Superior temporal gyrus (tissue), 1 donor: ENCODE results near the gene TFDP2.
"Not testable (repeated sequence)": the region's sequence is repeated elsewhere in the genome, so short reads cannot be mapped to it uniquely, and the experiment has no call there.

Experiments
- DNase-seq: peaks from one replicate; pipeline ENCODE4 v3.0.0-alpha.2; 2016; ENCODE audit errors: extremely low spot score

TFDP2 gene

DNA sequence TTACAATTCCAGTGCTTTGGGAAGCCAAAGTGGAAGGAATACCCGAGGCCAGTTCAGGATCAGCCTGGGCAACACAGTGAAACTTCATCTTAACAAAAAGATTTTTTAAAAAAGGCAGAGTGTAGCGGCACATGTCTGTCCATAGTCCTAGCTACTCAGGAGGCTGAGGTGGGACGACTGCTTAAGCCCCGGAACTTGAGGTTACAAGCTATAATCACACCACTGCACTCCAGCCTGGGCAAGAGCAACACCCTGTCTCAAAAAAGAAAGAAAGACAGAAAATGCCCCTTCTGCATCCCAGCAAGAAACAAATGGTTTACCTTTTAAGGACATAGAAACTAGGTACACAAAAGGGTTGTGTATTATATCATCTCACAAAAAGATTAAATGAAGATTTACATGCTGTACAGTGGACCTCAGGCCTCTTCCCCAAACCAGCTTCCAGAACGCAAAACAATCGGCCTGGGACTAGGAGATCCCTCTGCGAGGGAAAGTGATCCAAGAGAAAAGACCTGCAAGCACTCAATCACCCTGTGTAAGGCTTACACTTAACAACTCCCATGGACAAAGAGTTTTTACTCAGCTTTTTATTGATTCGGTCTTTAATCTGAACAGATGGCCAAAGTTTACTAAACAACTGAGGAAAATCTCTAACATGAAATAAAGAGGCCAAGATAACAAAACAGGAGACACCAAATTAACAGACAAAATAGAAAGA, 21.2 kb downstream of the TFDP2 start:
- no peak for DNase-seq

GRCh38 chr3:142124243-142124642, 25.1 kb downstream of the TFDP2 start:
- DNase-seq: no peak

DNA sequence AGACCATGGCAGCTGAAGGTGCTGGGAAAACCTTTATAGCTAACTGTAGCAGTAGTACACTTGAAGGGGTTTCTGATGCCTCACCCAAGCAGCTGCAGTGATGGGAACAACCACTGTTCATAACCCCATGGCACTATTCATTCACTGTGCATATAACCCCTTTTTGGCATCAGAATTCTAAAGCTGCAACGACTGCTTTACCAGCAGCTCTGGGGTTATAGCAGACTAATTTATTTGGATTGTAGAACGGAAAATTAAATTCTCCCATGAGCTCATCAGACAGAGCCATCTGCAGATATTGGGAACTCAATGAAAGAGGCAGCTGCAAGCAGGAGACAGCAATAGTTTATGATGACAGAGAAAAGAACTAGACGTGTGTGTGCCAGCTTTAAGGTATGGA, 28.6 kb downstream of the TFDP2 start:
- no peak for DNase-seq

DNA sequence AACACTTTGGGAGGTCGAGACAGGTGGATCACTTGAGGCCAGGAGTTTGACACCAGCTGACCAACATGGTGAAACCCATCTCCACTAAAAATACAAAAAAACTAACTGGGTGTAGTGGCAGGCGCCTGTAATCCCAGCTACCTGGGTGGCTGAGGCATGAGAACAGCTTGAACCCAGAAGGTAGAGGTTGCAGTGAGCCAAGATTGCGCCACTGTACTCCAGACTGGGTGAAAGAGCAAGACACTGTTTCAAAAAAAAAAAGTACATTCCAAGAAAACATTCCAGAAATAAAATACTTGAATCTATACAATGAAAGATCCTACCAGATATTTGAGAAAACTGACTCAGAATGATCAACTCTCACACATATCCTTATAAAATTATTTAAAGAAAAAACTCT, 30.4 kb downstream of the TFDP2 start:
- no peak for DNase-seq

DNA sequence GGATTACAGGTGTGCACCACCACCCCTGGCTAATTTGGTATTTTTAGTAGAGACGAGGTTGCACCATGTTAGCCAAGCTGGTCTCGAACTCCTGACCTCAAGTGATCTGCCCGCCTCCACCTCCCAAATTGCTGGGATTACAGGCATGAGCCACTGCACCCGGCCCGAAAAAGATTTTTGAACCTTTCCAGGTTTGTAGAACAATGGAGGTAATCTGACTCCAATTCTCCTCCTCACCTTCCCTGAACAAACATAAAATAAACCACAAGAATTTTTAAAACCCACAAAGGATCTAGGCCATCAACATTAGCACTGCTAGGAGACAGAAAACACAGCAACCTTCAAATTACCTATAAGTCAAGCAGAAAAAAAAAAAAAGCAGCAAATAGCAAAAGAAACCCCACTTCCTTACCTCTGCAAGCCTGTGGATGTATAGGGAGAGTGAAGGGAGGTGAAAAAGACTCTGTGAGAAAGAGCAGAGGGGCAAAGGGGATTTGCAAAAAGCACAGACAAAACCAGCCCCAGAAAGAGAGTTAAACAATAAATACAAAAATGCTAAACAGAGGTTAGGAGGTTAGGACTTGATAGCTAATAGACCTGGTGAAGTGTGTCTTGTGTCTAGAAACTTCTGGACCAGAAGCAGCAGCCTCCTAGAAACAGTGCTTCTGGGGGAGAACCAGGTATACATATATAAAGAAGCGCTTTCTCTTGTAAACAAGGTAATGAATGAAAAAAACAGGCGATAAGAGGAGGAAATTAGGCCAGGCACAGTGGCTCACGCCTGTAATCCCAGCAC, 32.1 kb downstream of the TFDP2 start:
- no peak for DNase-seq

GRCh38 chr3:142115867-142116668, 33.3 kb downstream of the TFDP2 start:
- no peak for DNase-seq

DNA sequence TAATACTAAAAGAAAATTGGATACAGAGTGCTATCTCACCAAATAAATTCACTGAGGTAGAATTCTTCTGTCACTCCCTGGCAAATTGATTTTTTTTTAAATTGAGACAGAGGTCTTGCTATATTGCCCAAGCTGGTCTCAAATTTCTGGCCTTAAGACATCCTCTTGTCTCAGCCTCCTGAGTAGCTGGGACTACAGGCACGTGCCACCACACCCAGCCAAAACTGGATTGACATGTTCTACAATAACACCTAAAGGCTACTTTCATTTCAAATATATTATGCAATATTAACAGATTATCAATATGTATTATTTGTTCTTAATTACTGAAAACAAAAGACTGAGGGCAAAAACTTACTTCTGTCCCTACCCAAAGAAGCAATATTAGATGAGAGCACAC, 36.7 kb downstream of the TFDP2 start:
- no peak for DNase-seq

DNA sequence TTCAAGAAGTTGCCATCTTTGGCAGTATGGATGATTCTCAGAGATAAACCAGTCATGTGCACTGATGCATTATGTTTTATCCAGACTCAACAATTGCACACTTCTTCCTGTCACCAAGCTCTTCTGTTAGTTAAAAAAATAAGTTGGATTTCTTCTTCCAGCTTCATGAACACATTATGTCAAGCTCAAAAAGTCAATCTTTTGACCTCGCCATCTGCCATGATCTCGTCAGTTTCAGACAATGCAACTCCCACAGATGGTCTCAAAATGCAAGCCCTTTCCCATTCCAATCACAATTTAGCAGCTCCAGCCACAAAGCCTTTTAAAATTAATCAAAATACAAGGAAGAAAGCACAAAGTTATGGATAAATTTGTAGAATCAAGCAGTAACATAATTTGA, 42.8 kb downstream of the TFDP2 start:
- no peak for DNase-seq

DNA sequence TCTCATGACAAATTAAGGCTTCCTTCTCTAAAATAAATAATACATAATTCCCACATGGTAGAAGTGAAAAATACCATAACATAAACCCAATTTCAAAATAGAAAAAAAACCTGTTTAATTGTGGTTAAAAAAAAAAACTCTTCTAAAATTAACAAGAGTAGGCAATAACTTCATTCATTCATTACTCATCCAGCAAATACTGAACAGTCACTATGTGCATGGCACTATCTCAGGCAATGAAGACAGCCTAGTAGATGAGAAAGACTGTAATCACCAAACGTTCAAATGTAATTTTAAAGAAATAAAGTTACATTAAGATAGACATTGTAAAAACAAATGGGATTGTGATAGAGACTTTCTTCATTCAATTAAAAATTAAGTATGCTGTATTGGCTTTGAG, 43.4 kb downstream of the TFDP2 start:
- no peak for DNase-seq

DNA sequence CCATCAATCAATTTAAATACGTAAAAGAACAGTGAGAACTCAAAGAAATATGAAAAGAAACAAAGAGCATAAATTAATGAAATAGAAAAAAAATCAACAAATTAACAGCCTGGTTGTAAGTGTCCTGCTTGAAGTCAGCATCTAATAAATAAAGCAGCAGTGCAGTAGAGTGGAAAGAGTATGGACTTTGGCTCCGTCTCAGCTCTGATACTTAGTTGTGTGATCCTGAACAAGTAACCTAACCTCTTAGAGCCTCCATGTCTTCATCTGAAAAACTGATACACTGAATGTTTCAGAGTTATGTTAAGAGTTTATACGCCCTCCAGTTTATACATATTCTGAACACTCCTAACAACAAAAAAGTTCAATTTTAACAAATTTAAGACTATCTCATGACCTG, 44.6 kb downstream of the TFDP2 start:
- DNase-seq: no peak

DNA sequence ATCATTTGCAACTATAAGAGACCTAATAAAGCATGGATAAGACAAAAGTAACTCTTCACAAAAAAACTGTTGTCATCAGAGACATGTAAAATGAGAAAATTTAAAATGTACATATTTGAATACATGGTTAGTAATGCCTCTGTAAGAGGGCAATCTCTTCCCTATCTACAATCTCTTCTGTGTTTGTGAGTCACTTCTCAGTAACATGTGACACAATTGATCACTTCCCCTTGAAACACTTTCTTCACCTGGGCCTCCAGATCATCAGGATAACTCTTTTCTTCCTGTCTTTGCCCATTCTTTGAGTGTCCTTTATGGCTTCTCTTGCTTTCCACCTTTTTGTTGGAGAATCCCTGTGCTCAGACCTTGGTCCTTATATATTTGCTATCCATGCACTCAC, 50.4 kb downstream of the TFDP2 start:
- DNase-seq: no peak

- no peak for DNase-seq
Observed at GRCh38 chr3:142097099-142097843, 52.1 kb downstream of the TFDP2 start.

GRCh38 chr3:142095841-142096240, 53.5 kb downstream of the TFDP2 start:
- no peak for DNase-seq

GRCh38 chr3:142088925-142089324, 60.4 kb downstream of the TFDP2 start:
- not testable (repeated sequence) for DNase-seq

GRCh38 chr3:142088522-142088921, 60.8 kb downstream of the TFDP2 start:
- DNase-seq: no peak

GRCh38 chr3:142087676-142088075, 61.7 kb downstream of the TFDP2 start:
- no peak for DNase-seq

GRCh38 chr3:142086581-142087090, 62.7 kb downstream of the TFDP2 start:
- no peak for DNase-seq

GRCh38 chr3:142081178-142081577, 68.2 kb downstream of the TFDP2 start:
- DNase-seq: no peak

GRCh38 chr3:142077859-142078500, 71.4 kb downstream of the TFDP2 start:
- DNase-seq: no peak

GRCh38 chr3:142077155-142077858, 72.0 kb downstream of the TFDP2 start:
- DNase-seq: no peak
